Heart left ventricle (tissue), 13 donors: ENCODE measurements around the gene SMIM44.

ENCODE experiments used
- CTCF ChIP-seq, 12 donors: fragments of 200-600 bp; sonication (generic) in 4 of 12; IDR thresholded peaks; one replicate each; pipeline versions ENCODE4 v1.5.0 to v1.8.0; 2018 to 2022; ENCODE audit warnings: antibody characterized with exemption in 12 of 12, mild to moderate bottlenecking in 5 of 12
- POLR2A ChIP-seq, 2 donors: fragments of 450-650 bp; IDR thresholded peaks; one replicate each; pipeline ENCODE4 v1.6.1; 2017; ENCODE audit warnings: antibody characterized with exemption in 2 of 2, mild to moderate bottlenecking in 2 of 2, moderate library complexity in 2 of 2
- donor health status: ischemic (EF 13 %, LVEDD 7.1; RV severe dilation, severe dysfunction).
- donor health status: DM: no; HTN: yes; CAD: no.
- donor health status: DM: no; HTN: no; CAD: no.
- donor health status: ischemic (EF 25% LVEDD 6.9; RV normal size, moderate dysfunction).
- donor health status: ischemic (EF 25% LVEDD 5.7; RV mildly dilated, moderate dysfunction).
- donor health status: ischemic (EF 35%, LVEDD 5.7; RV mildly dilated, moderate dysfunction).
- donor health status: nonischemic (EF 11% LVEDD 7.7; RV severe dilation, severe dysfunction).
- donor health status: DM: yes; HTN: yes; CAD: no.
- donor health status: PGD.
- donor health status: ischemic (EF 29% LVEDD 5.4; RV normal size, mild dysfunction).
- donor health status: nonischemic (EF 23%, LVEDD 6.1; RV moderate dilation, normal function).

GRCh38 chr19:3453840-3454239 is 29.4 kb downstream of the SMIM44 start:
- TF ChIP-seq POLR2A (IDR thresholded peaks at IDR 0.05) (no peak), CTCF (IDR thresholded peaks at IDR 0.05) (no peak)
